DMS114 treated with DMSO at 0.1 percent for 48 hours (cell line): ENCODE measurements around the gene ODAD2.

Experiments used
- DNase-seq: peaks from one replicate; lab custom pipeline; 2025; ENCODE audit not compliant: unreplicated experiment; lab: John Stamatoyannopoulos, UW

Gene ODAD2

DNA sequence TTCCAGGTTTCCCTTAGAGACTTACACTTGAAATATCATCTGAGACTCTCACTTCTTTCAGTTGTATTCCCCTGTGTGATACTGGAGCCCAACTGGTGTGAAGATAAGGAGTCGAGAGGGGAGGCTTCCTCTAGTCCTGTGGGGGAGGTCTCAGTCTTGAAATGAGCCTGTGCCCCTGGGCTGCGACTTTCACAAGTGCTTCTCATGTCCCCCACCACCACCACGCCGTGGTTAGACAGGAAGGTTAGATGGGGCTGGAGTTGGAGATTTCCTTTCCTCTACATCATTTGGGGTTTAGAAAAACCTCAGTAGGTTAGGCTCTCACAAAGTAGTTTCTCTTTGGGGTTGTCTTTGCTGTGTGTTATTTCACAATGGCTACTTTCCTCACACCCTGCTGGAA is 227.6 kb downstream of the ODAD2 start:
- DNase-seq, result no peak

GRCh38 chr10:27770181-27770580 is 228.7 kb downstream of the ODAD2 start:
- DNase-seq, result no peak
